ENCODE measurements around the gene UFSP2.

The UFSP2 gene

GRCh38 chr4:185471235-185472102 lies 45.7 kb upstream of the UFSP2 start, which contains the start of gene CCDC110:
Gene CCDC110 (minus strand): TSS chr4:185471733. CDS start chr4:185471683, 50 bp downstream.
- H3K4me3 ChIP-seq (replicated peaks; ENCODE audit: insufficient read depth, low read length) = peak within 1 kb of the TSS; percentile 49
- TF ChIP-seq, protein P1, sequence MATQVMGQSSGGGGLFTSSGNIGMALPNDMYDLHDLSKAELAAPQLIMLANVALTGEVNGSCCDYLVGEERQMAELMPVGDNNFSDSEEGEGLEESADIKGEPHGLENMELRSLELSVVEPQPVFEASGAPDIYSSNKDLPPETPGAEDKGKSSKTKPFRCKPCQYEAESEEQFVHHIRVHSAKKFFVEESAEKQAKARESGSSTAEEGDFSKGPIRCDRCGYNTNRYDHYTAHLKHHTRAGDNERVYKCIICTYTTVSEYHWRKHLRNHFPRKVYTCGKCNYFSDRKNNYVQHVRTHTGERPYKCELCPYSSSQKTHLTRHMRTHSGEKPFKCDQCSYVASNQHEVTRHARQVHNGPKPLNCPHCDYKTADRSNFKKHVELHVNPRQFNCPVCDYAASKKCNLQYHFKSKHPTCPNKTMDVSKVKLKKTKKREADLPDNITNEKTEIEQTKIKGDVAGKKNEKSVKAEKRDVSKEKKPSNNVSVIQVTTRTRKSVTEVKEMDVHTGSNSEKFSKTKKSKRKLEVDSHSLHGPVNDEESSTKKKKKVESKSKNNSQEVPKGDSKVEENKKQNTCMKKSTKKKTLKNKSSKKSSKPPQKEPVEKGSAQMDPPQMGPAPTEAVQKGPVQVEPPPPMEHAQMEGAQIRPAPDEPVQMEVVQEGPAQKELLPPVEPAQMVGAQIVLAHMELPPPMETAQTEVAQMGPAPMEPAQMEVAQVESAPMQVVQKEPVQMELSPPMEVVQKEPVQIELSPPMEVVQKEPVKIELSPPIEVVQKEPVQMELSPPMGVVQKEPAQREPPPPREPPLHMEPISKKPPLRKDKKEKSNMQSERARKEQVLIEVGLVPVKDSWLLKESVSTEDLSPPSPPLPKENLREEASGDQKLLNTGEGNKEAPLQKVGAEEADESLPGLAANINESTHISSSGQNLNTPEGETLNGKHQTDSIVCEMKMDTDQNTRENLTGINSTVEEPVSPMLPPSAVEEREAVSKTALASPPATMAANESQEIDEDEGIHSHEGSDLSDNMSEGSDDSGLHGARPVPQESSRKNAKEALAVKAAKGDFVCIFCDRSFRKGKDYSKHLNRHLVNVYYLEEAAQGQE (IDR thresholded peaks at IDR 0.05; ENCODE audit: insufficient replicate concordance, low read depth) = no peak
- TF ChIP-seq, protein P2, sequence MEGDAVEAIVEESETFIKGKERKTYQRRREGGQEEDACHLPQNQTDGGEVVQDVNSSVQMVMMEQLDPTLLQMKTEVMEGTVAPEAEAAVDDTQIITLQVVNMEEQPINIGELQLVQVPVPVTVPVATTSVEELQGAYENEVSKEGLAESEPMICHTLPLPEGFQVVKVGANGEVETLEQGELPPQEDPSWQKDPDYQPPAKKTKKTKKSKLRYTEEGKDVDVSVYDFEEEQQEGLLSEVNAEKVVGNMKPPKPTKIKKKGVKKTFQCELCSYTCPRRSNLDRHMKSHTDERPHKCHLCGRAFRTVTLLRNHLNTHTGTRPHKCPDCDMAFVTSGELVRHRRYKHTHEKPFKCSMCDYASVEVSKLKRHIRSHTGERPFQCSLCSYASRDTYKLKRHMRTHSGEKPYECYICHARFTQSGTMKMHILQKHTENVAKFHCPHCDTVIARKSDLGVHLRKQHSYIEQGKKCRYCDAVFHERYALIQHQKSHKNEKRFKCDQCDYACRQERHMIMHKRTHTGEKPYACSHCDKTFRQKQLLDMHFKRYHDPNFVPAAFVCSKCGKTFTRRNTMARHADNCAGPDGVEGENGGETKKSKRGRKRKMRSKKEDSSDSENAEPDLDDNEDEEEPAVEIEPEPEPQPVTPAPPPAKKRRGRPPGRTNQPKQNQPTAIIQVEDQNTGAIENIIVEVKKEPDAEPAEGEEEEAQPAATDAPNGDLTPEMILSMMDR (IDR thresholded peaks at IDR 0.05; ENCODE audit: insufficient read depth, low read length) = no peak
- TF ChIP-seq GABPA (IDR thresholded peaks at IDR 0.05; ENCODE audit: low read depth) (no peak), SPI1 (IDR thresholded peaks at IDR 0.05; ENCODE audit: borderline replicate concordance, low read depth) (no peak), POLR2AphosphoS5 (IDR thresholded peaks at IDR 0.05; ENCODE audit: low read depth) (no peak)
- no peak within 1 kb of the TSS for H3K27ac ChIP-seq (replicated peaks)
- DNase-seq (ENCODE audit: low read depth in 1 of 2, low spot score in 1 of 2) = peak; percentile 33 to 36
- peaks cover 25% of the 10 kb centered on the region for H3K27me3 ChIP-seq (ENCODE audit: insufficient read depth, poor library complexity, severe bottlenecking)

- Histone ChIP-seq H3K27ac (replicated peaks) (no peak overlapping the region), H3K27me3 (ENCODE audit: insufficient read depth, poor library complexity, severe bottlenecking) (peaks cover 25% of the 10 kb centered on the region), H3K4me3 (replicated peaks; ENCODE audit: insufficient read depth, low read length) (peak overlapping the region; percentile 21; the same call in 1 of the 2 replicates)
- DNase-seq (ENCODE audit: low read depth in 1 of 2, low spot score in 1 of 2) = no peak
- TF ChIP-seq SPI1 (IDR thresholded peaks at IDR 0.05; ENCODE audit: borderline replicate concordance, low read depth) = no peak
- TF ChIP-seq, protein P2 (IDR thresholded peaks at IDR 0.05; ENCODE audit: insufficient read depth, low read length) = no peak
- TF ChIP-seq POLR2AphosphoS5 (IDR thresholded peaks at IDR 0.05; ENCODE audit: low read depth) = no peak
- TF ChIP-seq, protein P1 (IDR thresholded peaks at IDR 0.05; ENCODE audit: insufficient replicate concordance, low read depth) = no peak
Observed at GRCh38 chr4:185470501-185471195, 44.9 kb upstream of the UFSP2 start.

- no peak overlapping the region for H3K4me3 ChIP-seq (replicated peaks; ENCODE audit: insufficient read depth, low read length)
- no peak for TF ChIP-seq GABPA (IDR thresholded peaks at IDR 0.05; ENCODE audit: low read depth)
- no peak overlapping the region for H3K27ac ChIP-seq (replicated peaks)
- DNase-seq (ENCODE audit: low read depth in 1 of 2, low spot score in 1 of 2) = no peak
- peaks cover 27% of the 10 kb centered on the region for H3K27me3 ChIP-seq (ENCODE audit: insufficient read depth, poor library complexity, severe bottlenecking)
Observed at GRCh38 chr4:185469580-185470154, 43.9 kb upstream of the UFSP2 start.

DNA sequence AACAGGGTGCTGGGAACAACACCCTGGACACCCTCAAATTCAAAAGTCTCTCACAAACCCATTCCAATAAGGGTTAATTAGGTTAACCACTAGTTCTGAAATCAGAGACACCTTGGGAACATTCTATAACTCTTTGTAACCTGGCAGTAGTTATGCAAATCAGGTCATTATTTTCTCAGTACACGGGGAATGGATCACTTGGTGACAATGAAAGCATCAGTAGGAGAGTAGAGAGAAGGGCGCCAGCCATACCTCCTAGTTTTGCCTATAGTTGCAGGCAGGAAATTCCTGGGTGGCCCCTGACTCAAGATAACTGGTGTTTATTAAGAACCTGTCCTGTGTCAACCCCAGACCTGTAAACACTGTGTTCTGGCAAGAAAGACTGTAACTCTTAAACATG lies 43.2 kb upstream of the UFSP2 start:
- no peak for DNase-seq (ENCODE audit: low read depth in 1 of 2, low spot score in 1 of 2)
- Histone ChIP-seq H3K4me3 (replicated peaks; ENCODE audit: insufficient read depth, low read length) (no peak overlapping the region), H3K27me3 (ENCODE audit: insufficient read depth, poor library complexity, severe bottlenecking) (peaks cover 27% of the 10 kb centered on the region), H3K27ac (replicated peaks) (no peak overlapping the region)
- TF ChIP-seq SPI1 (IDR thresholded peaks at IDR 0.05; ENCODE audit: borderline replicate concordance, low read depth) = no peak
- TF ChIP-seq, protein P2 (IDR thresholded peaks at IDR 0.05; ENCODE audit: insufficient read depth, low read length) = no peak
- TF ChIP-seq POLR2AphosphoS5 (IDR thresholded peaks at IDR 0.05; ENCODE audit: low read depth) = no peak
- TF ChIP-seq GABPA (IDR thresholded peaks at IDR 0.05; ENCODE audit: low read depth) = no peak
